T follicular helper cell (primary cell): ENCODE data around the gene SEL1L.
"Not testable (repeated sequence)": the region's sequence is repeated elsewhere in the genome, so short reads cannot be mapped to it uniquely, and the experiment has no call there.

Source experiments
- DNase-seq: peaks from one replicate; pipeline ENCODE4 v3.0.0-alpha.2; 2020; ENCODE audit warnings: low read depth

SEL1L gene

DNA sequence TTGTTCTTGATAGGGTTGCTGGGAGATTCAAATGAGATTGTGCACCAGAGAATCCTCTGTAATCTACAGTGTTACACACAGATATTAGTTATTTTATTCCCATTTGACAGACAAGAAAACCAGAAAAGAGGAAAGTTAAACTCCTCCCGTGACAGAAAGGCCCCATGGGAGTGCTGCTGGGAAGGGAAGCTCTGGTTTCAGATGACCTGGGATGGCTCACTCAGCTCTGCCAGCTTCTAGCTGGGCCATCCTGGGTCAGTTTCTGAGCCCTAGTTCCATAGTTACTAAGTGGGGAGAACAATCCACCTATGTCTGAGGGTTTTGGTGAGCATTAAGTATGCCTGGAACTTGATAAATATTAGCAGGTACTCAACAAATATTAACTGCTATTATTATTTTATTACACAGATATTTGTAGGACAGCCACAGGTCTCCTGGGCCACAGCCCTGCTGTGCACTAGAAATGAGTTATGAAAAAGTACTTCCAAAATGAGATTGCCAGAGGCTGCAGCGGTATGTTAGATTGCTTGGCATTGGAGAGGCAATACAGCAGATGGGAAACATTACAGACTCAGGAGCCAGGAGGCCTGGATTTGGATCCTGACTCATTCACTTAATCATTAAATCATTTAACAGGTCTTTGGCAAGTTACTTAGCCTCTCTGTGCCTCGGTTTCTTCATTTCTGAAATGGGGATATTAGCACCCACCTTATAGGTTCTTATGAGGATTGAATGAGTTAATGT, 86.5 kb downstream of the SEL1L start:
- DNase-seq, result no peak

GRCh38 chr14:81446279-81447007, 87.2 kb downstream of the SEL1L start:
- DNase-seq, result no peak

DNA sequence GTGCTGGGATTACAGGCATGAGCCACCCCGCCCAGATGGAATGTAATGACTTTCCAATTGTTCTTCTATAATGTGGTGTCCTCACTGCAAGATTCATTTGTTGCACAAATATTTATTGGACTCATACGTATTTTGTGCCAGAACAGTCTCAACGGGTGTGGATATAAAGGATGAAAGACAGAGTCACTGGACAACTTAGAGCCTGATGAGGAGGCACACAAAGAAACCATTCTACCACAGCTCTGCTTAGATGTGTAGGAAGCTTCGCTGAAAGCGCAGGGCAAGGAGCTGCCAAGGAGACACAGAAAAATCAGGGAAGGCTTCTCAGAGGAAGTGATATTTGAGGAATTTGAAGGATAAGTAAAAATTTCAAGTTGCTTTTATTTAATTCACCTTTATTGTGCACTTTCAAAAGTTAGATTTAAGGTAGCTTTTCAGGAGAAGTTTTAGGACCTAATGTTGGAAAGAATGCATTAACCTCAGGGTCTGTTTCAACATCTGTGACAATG, 92.0 kb downstream of the SEL1L start:
- DNase-seq, result no peak

- no peak for DNase-seq
These were observed 93.6 kb downstream of the SEL1L start for GRCh38 chr14:81440041-81440440.

GRCh38 chr14:81437244-81437643, 96.4 kb downstream of the SEL1L start:
- DNase-seq, result no peak

DNA sequence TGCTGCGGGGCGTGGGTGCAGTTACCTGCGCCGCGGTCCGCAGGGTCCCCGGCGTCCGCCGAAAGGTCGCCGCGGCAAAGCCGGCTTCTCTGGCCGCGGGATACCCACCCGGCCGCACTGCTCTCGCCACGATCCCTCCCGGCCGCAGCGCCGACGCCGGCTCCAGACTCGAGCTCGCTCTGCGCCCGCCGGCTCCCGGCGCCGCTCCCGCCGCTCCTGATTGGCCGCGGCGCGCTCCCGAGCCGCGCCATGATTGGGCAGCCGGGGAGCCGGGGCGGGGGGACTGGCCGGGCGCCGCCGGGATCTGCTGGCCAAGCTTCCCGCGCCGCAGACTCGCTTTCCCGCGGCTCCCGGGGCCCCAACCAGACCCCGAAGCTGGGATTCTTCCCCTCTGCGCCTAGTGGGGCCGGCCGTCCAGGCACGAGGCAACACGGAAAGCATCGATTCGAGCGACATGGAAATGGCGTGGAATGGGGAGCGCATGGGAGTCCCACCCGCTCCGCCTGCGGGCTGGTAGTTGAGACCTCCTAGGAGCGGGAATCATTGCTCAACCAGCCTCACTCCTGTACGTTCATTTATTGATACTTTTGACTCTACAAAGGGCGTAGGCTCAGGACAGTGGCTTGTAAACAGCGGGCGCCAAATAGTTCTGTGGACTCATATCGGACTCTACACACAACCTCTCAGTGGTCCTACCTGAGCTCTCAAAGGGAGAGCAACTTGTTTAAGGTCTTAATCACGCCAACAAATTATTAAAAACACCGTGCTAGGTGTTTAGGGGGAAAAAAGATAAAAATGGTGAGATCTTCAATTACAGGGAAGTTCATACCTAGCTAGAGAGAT, 97.1 kb downstream of the SEL1L start:
- peak; percentile 14 for DNase-seq

GRCh38 chr14:81435391-81436295, 98.0 kb downstream of the SEL1L start:
- DNase-seq, result no peak

DNA sequence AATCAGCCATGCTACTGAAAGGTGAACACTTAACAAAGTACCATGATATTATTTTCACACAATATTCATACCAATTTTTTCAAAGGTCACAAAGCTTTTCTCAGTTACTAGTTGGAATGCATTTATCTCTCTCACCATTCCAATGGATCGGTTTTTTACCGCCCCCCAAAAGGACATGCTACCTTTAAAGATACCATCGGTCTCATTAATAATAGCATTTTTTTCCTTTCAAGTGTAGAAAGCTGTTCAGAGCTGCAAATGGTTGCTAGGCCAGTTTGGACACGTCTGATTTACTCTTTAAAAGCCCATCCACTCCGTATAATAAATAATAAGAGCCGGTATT, 98.6 kb downstream of the SEL1L start:
- no peak for DNase-seq

- no peak for DNase-seq
These were observed 99.4 kb downstream of the SEL1L start for GRCh38 chr14:81434230-81434629.

DNA sequence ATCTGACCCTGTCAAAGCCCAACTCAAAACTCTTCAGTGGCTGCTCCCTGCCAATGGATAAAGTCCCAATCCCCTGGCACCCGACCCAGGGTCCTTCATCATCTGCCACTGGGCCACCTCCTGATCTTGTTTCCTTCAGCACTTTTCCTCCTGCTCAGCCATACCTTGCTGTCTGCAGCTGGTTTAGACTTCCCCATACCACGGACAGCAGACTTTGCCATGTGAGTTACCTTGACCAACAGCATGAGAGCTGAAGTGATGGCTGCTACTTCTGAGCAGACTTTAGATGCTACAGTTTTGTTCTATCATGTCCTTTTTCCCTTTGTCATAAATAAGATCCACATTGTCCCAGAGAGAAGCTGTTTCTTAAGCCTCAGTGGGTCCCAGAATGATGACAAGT, 100.3 kb downstream of the SEL1L start:
- no peak for DNase-seq

- no peak for DNase-seq
These were observed 101.4 kb downstream of the SEL1L start for GRCh38 chr14:81432219-81432661.

DNA sequence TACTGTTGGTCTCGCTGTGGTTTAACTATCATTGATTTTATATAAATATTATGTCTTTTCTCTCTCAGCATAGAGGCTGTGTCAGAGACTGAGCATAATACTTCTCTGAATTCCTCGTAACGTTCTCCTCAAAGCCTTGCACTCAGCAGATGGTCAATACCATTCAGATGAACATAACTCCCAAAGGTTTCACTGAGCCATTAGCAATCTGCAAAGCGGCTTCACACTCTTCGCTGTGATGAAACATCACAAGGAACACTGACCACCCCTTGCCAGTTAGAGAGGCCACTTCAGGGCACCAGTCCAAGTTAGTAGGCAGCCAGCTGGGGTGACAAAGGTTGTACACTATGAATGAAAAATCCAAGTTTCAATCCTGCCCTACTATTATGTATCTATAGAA, 103.4 kb downstream of the SEL1L start:
- no peak for DNase-seq

GRCh38 chr14:81429749-81430148, 103.9 kb downstream of the SEL1L start:
- DNase-seq, result not testable (repeated sequence)

DNA sequence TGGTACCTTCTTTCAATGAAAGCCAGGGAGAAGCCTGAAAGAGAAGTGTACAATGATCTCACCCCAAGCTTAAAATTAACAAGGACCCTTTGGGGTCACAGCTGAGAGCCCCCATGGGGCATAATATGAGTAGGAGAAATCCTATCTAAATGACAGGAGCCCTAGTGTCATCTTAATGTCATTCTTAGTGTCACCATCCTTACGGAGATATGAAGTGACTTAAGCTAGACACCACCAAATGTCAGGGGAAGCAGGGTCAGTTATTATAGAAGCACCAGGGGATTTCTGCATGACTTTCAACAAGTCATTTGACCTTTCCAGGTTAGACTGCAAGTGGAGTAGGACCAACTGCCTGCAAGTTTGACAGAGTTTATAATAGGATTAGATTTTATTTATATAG, 104.6 kb downstream of the SEL1L start:
- no peak for DNase-seq

DNA sequence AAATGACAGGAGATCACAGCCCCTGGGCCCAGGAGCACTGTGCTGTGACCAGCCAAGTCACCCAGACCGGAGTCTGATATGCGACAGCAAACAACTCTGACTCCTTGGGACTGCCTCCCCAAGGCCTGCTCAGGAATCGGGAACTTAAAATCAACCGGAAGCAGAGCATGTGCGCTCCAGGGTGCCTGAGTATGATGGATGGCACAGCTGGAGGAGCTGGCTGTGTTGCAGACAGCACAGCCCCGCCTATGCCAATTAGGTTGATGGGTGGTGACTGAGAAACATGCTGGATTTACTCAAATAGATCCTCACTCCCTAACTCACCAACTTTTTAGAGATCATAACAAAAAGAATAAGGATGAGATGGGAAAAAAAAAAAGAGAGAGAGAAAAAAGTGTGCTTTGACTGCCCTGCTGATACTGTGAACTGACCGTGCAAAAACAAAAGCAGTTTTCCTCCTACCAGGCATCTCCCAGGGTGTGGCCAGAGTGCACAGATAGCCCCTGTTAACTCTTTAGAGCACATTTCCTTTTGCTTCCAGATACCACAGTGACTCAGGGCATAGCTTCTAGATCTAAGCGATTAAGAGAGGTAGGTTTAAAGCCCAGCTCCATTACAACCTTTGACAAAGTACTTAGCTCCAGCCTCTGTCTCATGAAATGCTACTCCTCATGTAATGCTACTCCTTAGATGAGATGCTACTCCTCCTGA, 106.2 kb downstream of the SEL1L start:
- no peak for DNase-seq

GRCh38 chr14:81423504-81423903, 110.1 kb downstream of the SEL1L start:
- no peak for DNase-seq
